H7 (cell line): ENCODE results near the gene NNT. TPM values are rescaled to one million over a fixed set of nuclear protein-coding genes. Genes with fewer than 3 reads are reported as not detected.
"Not testable (repeated sequence)": the region's sequence is repeated elsewhere in the genome, so short reads cannot be mapped to it uniquely, and the experiment has no call there.

Experiments
- DNase-seq: peaks from one replicate; pipeline ENCODE4 v3.0.0; 2012
- H3K27me3 ChIP-seq: 2 replicates; pipeline ENCODE4 v1.6.0; 2011; ENCODE audit warnings: mild to moderate bottlenecking, low read length; ENCODE audit not compliant: control insufficient read depth, insufficient read depth
- H3K36me3 ChIP-seq: replicated peaks from 2 replicates; pipeline ENCODE4 v1.5.1; 2011; ENCODE audit warnings: low read length; ENCODE audit not compliant: control insufficient read depth, insufficient read depth
- H3K4me3 ChIP-seq: 2 replicates; pipeline ENCODE4 v1.5.1; 2011; ENCODE audit warnings: low read depth, mild to moderate bottlenecking, control low read depth, low read length, moderate library complexity; ENCODE audit not compliant: insufficient read depth
- total RNA-seq: library from RNA; depleted of rRNA; stranded (reverse); fragments of >200 nt; shearing (Covaris generic); gene quantifications from 2 replicates; pipeline ENCODE4 v1.2.3, GENCODE V29; 2014; rRNA removed

The NNT gene
- 28.8 and 49.1 TPM in 2 replicates for total RNA-seq

DNA sequence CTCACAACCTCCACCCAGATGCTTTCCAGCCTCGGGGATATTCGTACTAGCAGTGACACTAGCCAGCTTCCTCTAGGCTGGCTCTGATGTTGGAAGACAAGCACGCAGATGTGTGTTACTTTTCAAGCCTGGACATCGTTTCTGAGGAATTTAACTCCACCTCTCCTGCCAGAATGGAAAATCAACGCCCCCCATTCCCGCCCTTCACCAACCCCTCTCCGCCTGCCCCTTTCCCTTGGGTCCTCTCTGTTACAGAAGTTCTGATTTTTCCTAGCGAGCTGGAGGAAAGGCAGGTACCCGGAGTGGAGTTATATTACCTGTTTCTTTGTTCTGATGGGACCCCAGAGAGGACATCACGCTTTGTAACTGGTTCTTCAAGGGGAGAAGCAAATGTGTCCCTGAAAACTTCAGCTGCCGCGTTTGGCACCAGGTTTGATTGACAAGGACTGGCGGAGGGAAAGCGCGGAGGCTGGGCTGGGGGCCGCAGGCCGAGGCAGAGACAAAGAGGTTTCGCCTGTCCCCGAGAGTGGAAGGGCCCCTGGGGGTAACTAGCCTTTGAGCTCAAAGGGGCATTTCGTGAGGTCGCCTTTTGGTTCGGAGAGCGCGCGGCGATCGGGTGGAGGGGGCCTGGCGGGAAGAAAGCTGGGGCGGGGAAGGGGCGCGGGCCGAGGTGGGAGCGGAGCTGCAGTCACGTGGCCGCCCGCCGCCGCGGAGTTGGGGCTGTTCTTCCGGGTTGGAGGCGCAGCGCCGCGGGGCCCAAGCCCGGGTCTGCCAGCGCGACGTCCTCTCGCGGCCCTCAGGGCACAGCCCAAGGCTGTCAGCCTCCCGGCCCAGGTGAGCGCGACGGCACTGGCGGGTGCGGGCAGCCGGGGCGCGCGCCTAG is at the start of gene NNT:
Gene NNT, plus strand, starts transcription at position 720 of the 883 bp plus-strand sequence. CDS start 6,016 bp downstream, outside the sequence.
- H3K36me3 ChIP-seq = no peaks in the 10 kb centered on the region
- H3K27me3 ChIP-seq = peaks cover 2% of the 10 kb centered on the region; the same call in 1 of the 2 replicates
- DNase-seq = peak; percentile 87
- peak within 1 kb of the TSS; percentile 72 for H3K4me3 ChIP-seq

- Histone ChIP-seq H3K36me3 (peaks cover 5% of the 10 kb centered on the region), H3K27me3 (no peaks in the 10 kb centered on the region), H3K4me3 (no peak overlapping the region)
- DNase-seq = no peak
These were observed 49.6 kb upstream of the NNT start for GRCh38 chr5:43553381-43553780.

DNA sequence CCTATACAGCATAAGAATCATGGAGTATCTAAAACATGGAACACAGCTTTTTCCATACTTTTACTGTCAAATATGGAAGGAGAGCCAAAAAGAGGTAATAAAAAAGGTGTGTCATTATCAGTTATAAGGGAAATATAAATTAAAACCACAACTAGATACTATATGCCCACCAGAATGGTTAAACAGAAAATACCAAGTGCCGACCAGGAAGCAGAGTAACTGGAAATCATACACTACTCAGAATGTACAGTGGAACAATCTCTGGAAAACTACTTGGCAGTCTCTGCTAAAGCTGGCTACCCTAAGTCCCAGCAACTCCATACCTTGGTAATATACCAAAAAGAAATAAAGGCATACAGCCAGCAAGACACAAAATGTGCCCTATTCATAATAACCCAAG is 48.5 kb upstream of the NNT start:
- H3K36me3 ChIP-seq = peaks cover 4% of the 10 kb centered on the region
- no peaks in the 10 kb centered on the region for H3K27me3 ChIP-seq
- no peak for DNase-seq
- no peak overlapping the region for H3K4me3 ChIP-seq

DNA sequence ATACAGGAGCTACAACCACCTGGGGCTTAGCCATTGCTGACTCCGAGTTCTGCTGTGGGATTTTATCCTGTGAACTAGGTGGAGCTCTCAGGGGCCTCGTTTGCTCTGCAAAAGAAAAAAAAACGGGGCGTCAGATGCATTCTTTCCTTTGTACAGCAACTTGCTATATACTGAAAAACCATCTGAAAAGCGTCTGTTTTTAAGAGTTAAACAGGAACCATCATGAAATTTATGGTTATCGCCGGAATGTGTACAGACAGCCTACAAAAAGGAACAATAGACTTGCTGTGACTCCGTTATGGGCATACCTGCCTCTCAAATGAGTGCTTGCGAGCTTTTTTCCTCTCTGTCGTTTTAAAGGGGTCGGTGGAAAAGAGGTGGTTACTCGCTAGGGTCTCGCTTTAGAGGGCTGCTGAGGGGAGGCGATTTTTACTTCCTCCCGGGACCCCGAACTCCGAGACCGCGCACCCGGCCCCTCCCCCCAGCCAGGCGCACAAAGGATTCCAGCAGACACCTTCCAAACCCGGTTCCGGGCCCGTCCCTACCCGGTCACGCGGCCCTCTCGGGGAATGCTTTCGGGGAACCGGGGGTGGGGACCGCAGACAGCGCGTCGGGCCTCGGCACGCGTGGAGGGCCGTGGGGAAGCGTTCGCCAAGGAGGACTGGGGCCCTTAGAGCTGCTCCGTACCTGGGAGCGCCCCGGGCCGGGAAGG is 46.9 kb upstream of the NNT start:
- Histone ChIP-seq H3K36me3 (peaks cover 4% of the 10 kb centered on the region), H3K4me3 (peak overlapping the region; percentile 81)
- DNase-seq = peak; percentile 82

GRCh38 chr5:43556607-43556856 is 46.4 kb upstream of the NNT start:
- H3K27me3 ChIP-seq, DNase-seq, H3K36me3 ChIP-seq: not testable (repeated sequence)
- H3K4me3 ChIP-seq = peak overlapping the region; percentile 81

More for the DNA sequence above, 46.9 kb upstream of the NNT start:
- H3K27me3 ChIP-seq = no peaks in the 10 kb centered on the region

DNA sequence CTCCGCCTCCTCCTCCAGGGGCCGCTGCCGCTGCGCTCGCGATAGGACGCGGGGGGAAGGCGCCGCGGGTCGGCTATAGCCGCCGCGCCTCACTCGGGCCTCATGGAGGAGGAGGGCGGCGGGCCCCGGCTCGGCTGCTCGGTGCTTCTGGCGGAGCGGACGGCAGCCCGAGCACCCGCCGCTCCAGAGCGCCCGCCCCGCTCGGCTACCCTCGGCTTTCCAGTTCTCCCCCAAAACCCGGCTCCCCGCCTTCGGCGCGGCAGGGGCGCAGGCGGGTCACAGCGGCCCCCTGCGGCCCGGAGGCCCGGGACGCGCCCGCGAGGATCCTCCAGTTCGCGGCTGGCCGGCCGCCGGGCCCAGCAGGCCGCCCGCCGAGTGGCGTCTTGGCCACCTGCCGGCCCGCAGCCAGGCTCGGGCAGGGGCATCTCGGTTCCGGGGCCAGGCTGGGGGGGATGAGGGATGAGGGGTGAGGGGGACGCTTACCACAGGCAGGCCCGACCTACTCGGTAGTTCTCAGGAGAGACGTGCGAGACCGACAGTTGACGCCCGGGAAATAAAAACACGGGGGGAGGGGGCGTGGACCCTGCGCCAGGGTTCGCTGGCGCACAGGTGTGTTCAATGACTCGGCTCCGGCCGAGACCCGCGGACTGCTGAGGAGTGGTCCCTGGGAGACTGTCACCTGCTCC is 46.0 kb upstream of the NNT start, which contains the start of gene PAIP1:
Gene PAIP1, minus strand, starts transcription at position 221 of the 686 bp plus-strand sequence. CDS start 231 bp downstream, outside the sequence.
- H3K36me3 ChIP-seq = peaks cover 4% of the 10 kb centered on the region
- H3K27me3 ChIP-seq = no peaks in the 10 kb centered on the region
- peak; percentile 90 for DNase-seq
- H3K4me3 ChIP-seq = peak within 1 kb of the TSS; percentile 81

DNA sequence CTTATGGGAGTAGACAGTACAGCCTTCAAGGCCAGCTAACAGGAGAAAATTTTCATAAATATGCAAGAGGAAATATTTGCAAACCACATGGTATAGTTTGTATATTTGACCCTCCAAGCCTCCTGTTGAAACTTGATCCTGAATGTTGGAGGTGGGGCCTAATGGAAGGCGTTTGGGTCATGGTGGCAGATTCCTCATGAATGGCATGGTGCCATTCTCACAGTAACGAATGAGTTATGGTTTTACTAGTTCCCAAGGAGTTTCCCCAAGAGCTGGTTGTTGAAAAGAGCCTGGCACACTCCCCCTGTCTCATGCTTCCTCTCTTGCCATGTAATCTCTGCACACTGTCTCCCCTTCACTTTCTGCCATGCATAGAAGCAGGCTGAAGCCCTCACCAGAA is 42.9 kb upstream of the NNT start:
- H3K4me3 ChIP-seq = no peak overlapping the region
- H3K27me3 ChIP-seq = no peaks in the 10 kb centered on the region

DNA sequence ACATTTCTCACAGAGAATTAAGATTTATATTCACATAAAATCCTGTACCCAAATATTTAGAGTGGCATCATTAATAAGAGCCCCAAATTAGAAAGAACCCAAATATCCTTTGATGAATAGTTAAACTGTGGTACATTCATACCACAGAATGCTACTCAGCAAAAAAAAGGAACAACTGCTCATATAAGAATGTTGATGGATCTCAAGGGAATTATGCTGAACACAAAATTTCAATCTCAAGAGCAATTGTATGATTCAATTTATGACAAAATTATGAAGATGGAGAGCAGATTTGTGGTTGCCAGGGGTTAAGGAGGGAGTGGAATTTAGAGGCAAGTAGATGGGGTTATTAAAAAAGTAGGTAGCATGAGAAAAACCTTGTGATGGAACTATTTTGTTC is 41.6 kb upstream of the NNT start:
- DNase-seq = no peak
- Histone ChIP-seq H3K36me3 (no peaks in the 10 kb centered on the region), H3K4me3 (no peak overlapping the region), H3K27me3 (no peaks in the 10 kb centered on the region)

More for the DNA sequence above, 42.9 kb upstream of the NNT start:
- no peaks in the 10 kb centered on the region for H3K36me3 ChIP-seq
- DNase-seq = no peak

- no peak overlapping the region for H3K4me3 ChIP-seq
- no peaks in the 10 kb centered on the region for H3K36me3 ChIP-seq
- no peaks in the 10 kb centered on the region for H3K27me3 ChIP-seq
- DNase-seq = no peak
These were observed 39.7 kb upstream of the NNT start for GRCh38 chr5:43563321-43563720.

DNA sequence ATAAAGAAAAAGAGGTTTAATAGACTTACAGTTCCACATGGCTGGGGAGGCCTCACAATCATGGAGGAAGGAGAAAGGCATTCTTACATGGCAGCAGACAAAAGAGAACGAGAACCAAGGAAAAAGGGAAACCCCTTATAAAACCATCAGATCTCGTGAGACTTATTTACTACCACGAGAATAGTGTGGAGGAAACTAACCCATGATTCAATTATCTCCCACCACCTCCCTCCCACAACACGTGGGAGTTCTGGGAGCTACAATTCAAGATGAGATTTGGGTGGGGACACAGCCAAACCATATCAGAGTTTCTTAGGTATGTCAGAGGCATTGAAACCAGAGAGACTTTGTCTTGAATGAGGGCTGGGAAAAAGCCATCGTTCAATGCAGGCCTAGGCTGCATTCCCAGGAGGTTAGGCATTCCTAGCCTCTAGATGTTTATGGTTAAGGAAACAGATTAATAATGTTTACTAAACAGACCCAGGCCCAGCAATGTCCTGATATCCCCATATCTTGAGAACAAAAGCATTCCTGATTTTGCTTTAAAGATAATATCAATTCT is 38.6 kb upstream of the NNT start:
- no peak overlapping the region for H3K4me3 ChIP-seq
- no peaks in the 10 kb centered on the region for H3K27me3 ChIP-seq
- no peak for DNase-seq
- H3K36me3 ChIP-seq = no peaks in the 10 kb centered on the region

- no peak for DNase-seq
- Histone ChIP-seq H3K36me3 (no peaks in the 10 kb centered on the region), H3K27me3 (no peaks in the 10 kb centered on the region), H3K4me3 (no peak overlapping the region)
These were observed 37.9 kb upstream of the NNT start for GRCh38 chr5:43565043-43565442.

DNA sequence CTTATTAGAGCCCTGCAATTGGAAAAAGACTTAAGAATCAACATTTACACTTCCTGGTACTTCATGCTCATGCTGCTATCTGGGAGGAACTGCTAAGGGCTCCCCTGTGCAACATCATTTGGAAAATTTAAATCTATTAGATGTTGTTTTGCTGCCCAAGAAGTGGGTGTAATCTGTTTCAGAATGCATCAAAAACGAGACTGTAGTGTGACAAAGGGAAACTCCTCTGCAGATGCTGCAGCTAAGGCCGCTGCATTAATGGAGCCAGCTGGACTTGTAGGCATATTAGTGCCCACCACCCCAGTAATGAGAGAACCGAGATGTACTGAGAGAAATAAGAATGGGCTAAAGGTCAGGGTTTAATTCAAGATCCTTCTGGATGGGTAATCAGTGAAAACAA is 35.0 kb upstream of the NNT start:
- H3K36me3 ChIP-seq = no peaks in the 10 kb centered on the region
- no peak for DNase-seq
- H3K27me3 ChIP-seq = no peaks in the 10 kb centered on the region
- no peak overlapping the region for H3K4me3 ChIP-seq

- Histone ChIP-seq H3K36me3 (no peaks in the 10 kb centered on the region), H3K27me3 (no peaks in the 10 kb centered on the region), H3K4me3 (no peak overlapping the region)
- no peak for DNase-seq
These were observed 33.7 kb upstream of the NNT start for GRCh38 chr5:43569236-43569746.

DNA sequence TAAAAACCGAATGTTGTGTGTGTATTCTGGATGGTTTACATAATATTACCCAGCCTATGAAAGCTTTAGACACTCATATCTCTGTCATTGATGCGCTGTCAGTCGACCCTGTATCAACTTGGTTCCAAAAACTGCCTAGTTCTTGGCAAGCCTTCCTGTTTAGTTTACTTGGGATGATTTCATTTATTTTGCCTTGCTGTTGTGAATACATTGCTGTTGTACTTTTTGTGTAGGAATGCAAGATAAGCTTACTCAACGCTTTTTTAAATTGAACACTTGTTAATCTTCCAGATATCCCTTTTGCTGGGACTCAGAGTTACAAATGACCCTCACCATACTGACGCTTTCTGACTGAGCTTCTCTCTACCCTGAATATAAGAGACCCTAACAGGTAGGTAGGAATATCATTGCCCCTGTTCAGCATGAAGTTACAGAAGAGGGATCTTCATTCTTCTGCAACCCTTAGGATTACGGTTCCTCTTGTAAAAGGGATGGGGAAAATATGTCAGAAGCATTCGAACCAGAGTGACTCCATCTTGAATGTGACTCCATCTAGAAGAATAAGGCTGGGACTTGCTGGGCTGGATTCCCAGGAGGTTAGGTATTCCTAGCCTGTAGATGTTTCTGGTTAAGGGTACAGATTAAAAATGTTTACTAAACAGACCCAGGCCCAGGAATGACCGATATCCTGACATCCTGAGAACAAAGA is 32.4 kb upstream of the NNT start:
- no peak for DNase-seq
- no peaks in the 10 kb centered on the region for H3K27me3 ChIP-seq
- no peak overlapping the region for H3K4me3 ChIP-seq
- H3K36me3 ChIP-seq = no peaks in the 10 kb centered on the region
